Lower leg skin (tissue), 4 donors: Measurements from ENCODE around the gene SEC14L1. TPM values are rescaled to one million over a fixed set of nuclear protein-coding genes. Genes with fewer than 3 reads are reported as not detected.

ENCODE experiments used
- DNase-seq, 2 donors: peaks; one replicate each; pipeline ENCODE4 v3.0.0-alpha.2; 2019; ENCODE audit warnings: low spot score in 2 of 2
- H3K4me3 ChIP-seq: fragments of 200-600 bp; sonication (generic); 2 replicates; pipeline ENCODE4 v1.5.1; 2017; ENCODE audit warnings: mild to moderate bottlenecking, low read depth; ENCODE audit not compliant: poor library complexity, severe bottlenecking
- CTCF ChIP-seq, 3 donors: fragments of 450-650 bp; IDR thresholded peaks; one replicate each; pipeline ENCODE4 v1.5.1; 2016; ENCODE audit warnings: antibody characterized with exemption in 3 of 3, mild to moderate bottlenecking in 3 of 3, moderate library complexity in 2 of 3
- POLR2A ChIP-seq, 2 donors: fragments of 450-650 bp; IDR thresholded peaks; one replicate each; pipeline ENCODE4 v1.6.1; 2016 to 2017; ENCODE audit warnings: antibody characterized with exemption in 2 of 2, mild to moderate bottlenecking in 1 of 2, moderate library complexity in 1 of 2
- WGBS, 2 donors: methylation state at CpG; one replicate each; pipeline ENCODE4 v1.1.5; 2018; 5-methylcytosine and 5-hydroxymethylcytosine counted together
- intact Hi-C: fragments of 100-400 bp; cut with DNase I; formaldehyde crosslinking; loops from one replicate; pipeline ENCODE4 v1.15.0; 2023; ENCODE audit warnings: low total_unique reads
- total RNA-seq, 4 donors: library from RNA; depleted of rRNA; stranded (reverse); fragments of >200 nt; gene quantifications; one replicate each; pipeline ENCODE4 v1.1.0, GENCODE V29; 2016

Gene SEC14L1
- total RNA-seq, 4 donors from 2014 or later, result 19.1 to 59.5 (median 46.3) TPM

- no peak for DNase-seq
- 92 to 97% methylated on average over 14 to 17 of the region's 17 CpGs for WGBS, 2 donors
- TF ChIP-seq CTCF (IDR thresholded peaks at IDR 0.05), result no peak
- TF ChIP-seq POLR2A (IDR thresholded peaks at IDR 0.05), result no peak
- intact Hi-C loops, result no loop called here
- H3K4me3 ChIP-seq, result no peak overlapping the region
Measured at GRCh38 chr17:77213778-77214132, 73.0 kb downstream of the SEC14L1 start.

GRCh38 chr17:77214328-77214727 lies 73.6 kb downstream of the SEC14L1 start:
- no peak for TF ChIP-seq POLR2A (IDR thresholded peaks at IDR 0.05)
- DNase-seq, result no peak
- intact Hi-C loops, result no loop called here
- 90 to 94% methylated on average over 12 of the region's 12 CpGs for WGBS, 2 donors
- H3K4me3 ChIP-seq, result no peak overlapping the region

GRCh38 chr17:77214743-77215142 lies 74.0 kb downstream of the SEC14L1 start:
- intact Hi-C loops, result no loop called here
- 74 to 78% methylated on average over 11 of the region's 11 CpGs for whole genome bisulfite sequencing, 2 donors
- no peak for DNase-seq
- TF ChIP-seq POLR2A (IDR thresholded peaks at IDR 0.05) (no peak), CTCF (IDR thresholded peaks at IDR 0.05) (no peak)
- H3K4me3 ChIP-seq, result no peak overlapping the region

GRCh38 chr17:77215281-77215680 lies 74.5 kb downstream of the SEC14L1 start:
- no peak overlapping the region for H3K4me3 ChIP-seq
- WGBS, 2 donors, result 87 to 88% methylated on average over 10 to 16 of the region's 16 CpGs
- TF ChIP-seq CTCF (IDR thresholded peaks at IDR 0.05), result no peak
- no peak for DNase-seq
- intact Hi-C loops, result no loop called here

GRCh38 chr17:77216486-77216885 lies 75.7 kb downstream of the SEC14L1 start:
- WGBS, 2 donors, result 78 to 83% methylated on average over 5 of the region's 5 CpGs
- intact Hi-C loops, result no loop called here
- no peak for DNase-seq
- TF ChIP-seq POLR2A (IDR thresholded peaks at IDR 0.05), result no peak
- TF ChIP-seq CTCF (IDR thresholded peaks at IDR 0.05), result no peak
- H3K4me3 ChIP-seq, result no peak overlapping the region

GRCh38 chr17:77217123-77217522 lies 76.4 kb downstream of the SEC14L1 start:
- TF ChIP-seq CTCF (IDR thresholded peaks at IDR 0.05) (no peak), POLR2A (IDR thresholded peaks at IDR 0.05) (no peak)
- intact Hi-C loops, result no loop called here
- DNase-seq, result no peak
- WGBS, 2 donors, result 93 to 95% methylated on average over 11 of the region's 11 CpGs
- no peak overlapping the region for H3K4me3 ChIP-seq
